ENCODE data around the gene GATA2.

DNA sequence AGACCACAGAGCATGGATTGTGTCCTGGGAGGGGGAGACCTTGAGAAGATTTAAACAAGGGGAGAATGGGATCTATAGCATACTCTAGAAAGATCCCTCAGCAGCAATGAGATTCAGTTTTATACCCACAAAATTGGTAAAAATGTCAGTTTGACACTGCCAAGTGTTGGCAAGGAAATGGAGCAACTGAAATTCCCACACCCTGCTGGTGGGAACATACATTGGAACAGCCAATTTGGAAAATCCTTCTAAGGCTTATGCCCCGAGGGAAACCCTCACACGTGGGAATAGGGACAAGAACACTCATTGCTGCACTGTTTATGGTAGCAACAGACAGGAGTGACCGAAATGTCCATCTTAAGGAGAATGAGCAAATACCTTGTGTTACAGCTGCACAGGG lies 21.3 kb downstream of the GATA2 start:
- TF ChIP-seq EZH2 (IDR thresholded peaks at IDR 0.05; ENCODE audit: borderline replicate concordance, insufficient read depth, low read depth, low read length, poor library complexity, severe bottlenecking): no peak
- TF ChIP-seq, protein P1, sequence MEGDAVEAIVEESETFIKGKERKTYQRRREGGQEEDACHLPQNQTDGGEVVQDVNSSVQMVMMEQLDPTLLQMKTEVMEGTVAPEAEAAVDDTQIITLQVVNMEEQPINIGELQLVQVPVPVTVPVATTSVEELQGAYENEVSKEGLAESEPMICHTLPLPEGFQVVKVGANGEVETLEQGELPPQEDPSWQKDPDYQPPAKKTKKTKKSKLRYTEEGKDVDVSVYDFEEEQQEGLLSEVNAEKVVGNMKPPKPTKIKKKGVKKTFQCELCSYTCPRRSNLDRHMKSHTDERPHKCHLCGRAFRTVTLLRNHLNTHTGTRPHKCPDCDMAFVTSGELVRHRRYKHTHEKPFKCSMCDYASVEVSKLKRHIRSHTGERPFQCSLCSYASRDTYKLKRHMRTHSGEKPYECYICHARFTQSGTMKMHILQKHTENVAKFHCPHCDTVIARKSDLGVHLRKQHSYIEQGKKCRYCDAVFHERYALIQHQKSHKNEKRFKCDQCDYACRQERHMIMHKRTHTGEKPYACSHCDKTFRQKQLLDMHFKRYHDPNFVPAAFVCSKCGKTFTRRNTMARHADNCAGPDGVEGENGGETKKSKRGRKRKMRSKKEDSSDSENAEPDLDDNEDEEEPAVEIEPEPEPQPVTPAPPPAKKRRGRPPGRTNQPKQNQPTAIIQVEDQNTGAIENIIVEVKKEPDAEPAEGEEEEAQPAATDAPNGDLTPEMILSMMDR (IDR thresholded peaks at IDR 0.05): no peak

Measured in B cell (primary cell).